ENCODE data around the gene GMDS.

The GMDS gene

GRCh38 chr6:1576166-1576565, 669.2 kb downstream of the GMDS start:
- DNase-seq, result no peak

- peak; percentile 78 for DNase-seq
Observed at GRCh38 chr6:1575210-1576041, 670.0 kb downstream of the GMDS start.

- DNase-seq, result peak; percentile 45
Observed at GRCh38 chr6:1574890-1575209, 670.6 kb downstream of the GMDS start.

GRCh38 chr6:1574083-1574761, 671.2 kb downstream of the GMDS start:
- peak; percentile 54 for DNase-seq

Data from eye (tissue), 1 donor.